ENCODE measurements around the gene FAM163B. TPM values are rescaled to one million over a fixed set of nuclear protein-coding genes. Genes with fewer than 3 reads are reported as not detected.

FAM163B gene
- total and polyA plus RNA-seq, 7 experiments from 2014 or later = not detected

DNA sequence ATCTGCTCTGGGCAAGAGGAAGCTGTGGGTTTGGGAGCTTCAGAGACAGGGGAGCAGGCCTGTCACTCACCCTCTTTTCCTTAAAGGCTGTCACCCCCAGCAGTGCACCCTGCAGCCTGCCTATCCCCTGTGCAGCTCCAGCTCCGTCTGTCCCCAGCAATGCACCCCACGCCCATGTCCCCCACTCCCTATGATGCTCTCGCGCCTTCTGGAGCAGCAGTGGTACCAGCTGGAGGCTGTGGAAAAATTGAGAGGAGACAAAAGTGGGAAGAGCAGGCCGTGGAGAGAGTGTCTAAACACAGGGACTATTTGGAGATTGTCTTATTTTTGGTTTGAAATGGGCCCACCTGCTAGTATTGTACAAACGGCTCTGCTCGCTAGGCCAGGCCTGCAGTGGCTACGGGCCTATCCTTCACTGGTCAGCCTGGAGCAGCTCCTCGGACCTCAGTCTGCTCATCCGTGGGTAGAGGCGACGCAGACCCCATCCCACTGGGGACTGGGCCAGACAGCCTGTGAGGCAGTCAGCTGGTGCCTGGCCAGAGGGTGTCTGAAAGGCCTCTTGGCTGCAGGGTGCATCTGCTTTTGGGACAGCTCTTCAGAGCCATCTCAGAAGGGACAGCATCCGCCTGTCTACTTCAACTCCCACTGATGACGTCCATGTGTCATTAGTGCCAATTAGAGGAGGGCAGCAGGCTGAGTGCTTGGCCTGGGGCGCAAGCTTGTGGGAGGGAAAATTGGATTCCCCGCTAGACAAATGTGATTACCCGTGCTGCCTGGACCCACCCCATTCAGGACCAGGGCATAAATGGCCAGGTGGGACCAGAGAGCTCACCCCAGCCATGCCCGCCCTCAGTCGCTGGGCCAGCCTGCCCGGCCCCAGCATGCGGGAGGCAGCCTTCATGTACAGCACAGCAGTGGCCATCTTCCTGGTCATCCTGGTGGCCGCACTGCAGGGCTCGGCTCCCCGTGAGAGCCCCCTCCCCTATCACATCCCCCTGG, 26.6 kb upstream of the FAM163B start, which contains the start of gene DBH:
DBH (plus strand) TSS at position 831 of the 999 bp plus-strand sequence; CDS start at position 840, 9 bp downstream.
- Histone ChIP-seq H3K36me3 (ENCODE audit: control insufficient read depth in 2 of 3, insufficient read depth in 3 of 3, low read length in 3 of 3) (no peaks in the 10 kb centered on the region), H3K27ac (ENCODE audit: low read depth, low read length) (no peak within 1 kb of the TSS), H3K9me3 (ENCODE audit: control insufficient read depth in 2 of 3, low read length in 3 of 3) (no peaks in the 10 kb centered on the region), H3K27me3 (ENCODE audit: control insufficient read depth in 2 of 2, insufficient read depth in 2 of 2, low read length in 2 of 2) (no peaks in the 10 kb centered on the region), H3K4me3 (ENCODE audit: low read length) (no peak within 1 kb of the TSS), H3K4me1 (ENCODE audit: control insufficient read depth in 2 of 2, insufficient read depth in 2 of 2, low read length in 2 of 2) (no peaks in the 10 kb centered on the region)
- CTCF ChIA-PET = interaction anchor here (0.9 kb wide), 1 partner anchor 9 kb away, joined by 3 read pairs; no protein-coding TSS in a partner anchor
- Mint-ChIP-seq H3K27ac (peak within 1 kb of the TSS in 1 of 9 donors; percentile 70), H3K27me3 (no peaks in the 10 kb centered on the region), H3K9me3 (no peaks in the 10 kb centered on the region), H3K36me3 (no peaks in the 10 kb centered on the region), H3K4me3 (no peak within 1 kb of the TSS), H3K4me1 (peaks cover 0 to 6% (median 0%) of the 10 kb centered on the region in 7 donors)
- no peak for DNase-seq
- intact Hi-C loops (cut with micrococcal nuclease) = no loop called here
- POLR2A ChIA-PET = no interaction called here
- no peak for ATAC-seq

DNA sequence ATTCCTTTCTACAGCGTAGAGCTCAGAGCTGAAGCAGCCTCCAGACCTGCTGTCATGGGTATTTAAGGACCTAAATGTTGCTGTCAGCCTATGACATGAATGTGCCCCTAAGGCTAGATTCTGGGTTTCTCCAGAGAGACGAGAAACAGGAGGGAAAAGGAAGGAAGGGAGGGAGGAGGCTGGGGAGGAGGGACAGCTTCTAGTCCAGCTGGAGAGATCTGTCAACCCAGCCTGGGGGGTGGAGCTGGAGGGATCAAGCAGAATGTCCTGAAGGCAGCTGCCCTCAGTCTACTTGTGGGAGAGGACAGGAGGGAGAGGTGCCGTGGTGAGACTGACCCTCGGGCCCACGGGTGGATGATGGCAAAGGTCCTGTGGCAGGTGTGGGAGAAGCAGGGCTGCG, 25.9 kb upstream of the FAM163B start:
- ATAC-seq = no peak
- no peaks in the 10 kb centered on the region for H3K9me3 ChIP-seq (ENCODE audit: control insufficient read depth in 2 of 3, low read length in 3 of 3)
- Mint-ChIP-seq H3K4me1 (peaks cover 0 to 6% (median 0%) of the 10 kb centered on the region in 7 donors), H3K27me3 (peaks cover 0 to 3% (median 0%) of the 10 kb centered on the region in 5 donors), H3K9me3 (no peaks in the 10 kb centered on the region), H3K27ac (peak overlapping the region in 1 of 9 donors; percentile 70), H3K36me3 (no peaks in the 10 kb centered on the region), H3K4me3 (no peak overlapping the region)
- H3K4me1 ChIP-seq (ENCODE audit: control insufficient read depth in 2 of 2, insufficient read depth in 2 of 2, low read length in 2 of 2) = no peaks in the 10 kb centered on the region
- H3K27ac ChIP-seq (ENCODE audit: low read depth, low read length) = no peak overlapping the region
- H3K27me3 ChIP-seq (ENCODE audit: control insufficient read depth in 2 of 2, insufficient read depth in 2 of 2, low read length in 2 of 2) = no peaks in the 10 kb centered on the region
- no peaks in the 10 kb centered on the region for H3K36me3 ChIP-seq (ENCODE audit: control insufficient read depth in 2 of 3, insufficient read depth in 3 of 3, low read length in 3 of 3)
- intact Hi-C loops (cut with micrococcal nuclease) = no loop called here
- no peak overlapping the region for H3K4me3 ChIP-seq (ENCODE audit: low read length)
- CTCF ChIA-PET = interaction anchor here (0.9 kb wide), 1 partner anchor 10 kb away, joined by 3 read pairs; no protein-coding TSS in a partner anchor
- no peak for DNase-seq
- POLR2A ChIA-PET = no interaction called here

DNA sequence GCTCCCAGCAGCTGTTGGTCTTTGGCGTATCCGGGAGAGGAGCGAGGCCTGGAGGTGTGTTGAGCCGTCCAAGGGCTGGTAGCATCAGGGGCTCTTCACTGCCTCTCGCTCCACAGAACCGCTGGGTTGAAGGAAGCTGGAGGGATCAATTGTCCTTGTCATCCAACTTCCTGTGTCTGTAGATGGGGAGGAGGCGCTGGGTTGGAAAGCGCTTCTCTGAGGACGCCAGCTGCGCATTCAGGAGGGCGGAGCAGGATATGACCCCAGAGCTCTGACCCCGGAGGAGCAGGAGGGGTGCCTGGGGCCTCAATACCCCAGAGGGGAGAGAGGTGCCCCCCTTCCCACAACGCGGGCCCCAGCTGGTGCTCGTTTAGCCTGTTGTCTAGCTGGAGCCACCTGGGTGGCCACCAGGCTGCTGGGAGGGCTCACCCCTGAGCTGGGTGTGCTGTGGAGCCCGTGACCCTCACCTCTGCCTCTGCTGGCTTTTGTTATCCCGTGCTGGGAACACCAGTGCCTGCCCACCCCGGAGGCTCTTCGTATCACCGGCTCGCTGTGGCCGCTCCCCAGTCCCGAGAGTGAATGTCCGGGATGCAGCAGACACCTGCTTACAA, 25.0 kb upstream of the FAM163B start:
- Mint-ChIP-seq H3K27me3 (peaks cover 0 to 3% (median 0%) of the 10 kb centered on the region in 5 donors), H3K4me3 (no peak overlapping the region), H3K9me3 (no peaks in the 10 kb centered on the region), H3K4me1 (peaks cover 0 to 6% (median 0%) of the 10 kb centered on the region in 7 donors), H3K27ac (no peak overlapping the region), H3K36me3 (no peaks in the 10 kb centered on the region)
- ChIA-PET CTCF (interaction anchor here (1.1 kb wide), 1 partner anchor 8 kb away, joined by 3 read pairs; no protein-coding TSS in a partner anchor), POLR2A (no interaction called here)
- intact Hi-C loops (cut with micrococcal nuclease) = no loop called here
- Histone ChIP-seq H3K27ac (ENCODE audit: low read depth, low read length) (no peak overlapping the region), H3K9me3 (ENCODE audit: control insufficient read depth in 2 of 3, low read length in 3 of 3) (no peaks in the 10 kb centered on the region), H3K36me3 (ENCODE audit: control insufficient read depth in 2 of 3, insufficient read depth in 3 of 3, low read length in 3 of 3) (no peaks in the 10 kb centered on the region), H3K27me3 (ENCODE audit: control insufficient read depth in 2 of 2, insufficient read depth in 2 of 2, low read length in 2 of 2) (no peaks in the 10 kb centered on the region), H3K4me3 (ENCODE audit: low read length) (no peak overlapping the region), H3K4me1 (ENCODE audit: control insufficient read depth in 2 of 2, insufficient read depth in 2 of 2, low read length in 2 of 2) (no peaks in the 10 kb centered on the region)
- DNase-seq = no peak
- ATAC-seq = no peak

DNA sequence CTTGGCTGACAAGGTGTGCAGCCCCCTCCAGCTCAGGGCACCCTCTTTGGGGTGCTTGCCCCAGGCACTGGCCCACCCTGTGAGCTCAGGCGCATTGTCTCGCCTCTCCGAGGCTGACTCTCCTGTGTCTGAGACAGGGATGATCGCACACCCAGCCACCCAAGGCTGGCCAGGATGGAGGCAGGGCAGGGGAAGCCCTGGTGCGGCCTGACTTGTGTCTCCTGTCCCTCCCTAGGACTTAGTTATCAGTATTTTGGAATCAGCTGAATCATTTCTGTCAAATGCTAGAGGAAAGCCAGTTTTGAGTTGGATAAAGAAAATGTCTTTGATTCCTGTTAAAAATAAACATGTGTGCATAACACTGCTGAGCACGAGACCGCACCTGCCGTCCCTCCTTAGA, 24.5 kb upstream of the FAM163B start:
- no peaks in the 10 kb centered on the region for H3K9me3 ChIP-seq (ENCODE audit: control insufficient read depth in 2 of 3, low read length in 3 of 3)
- no peak for ATAC-seq
- no peaks in the 10 kb centered on the region for H3K4me1 ChIP-seq (ENCODE audit: control insufficient read depth in 2 of 2, insufficient read depth in 2 of 2, low read length in 2 of 2)
- POLR2A ChIA-PET = no interaction called here
- Mint-ChIP-seq H3K9me3 (no peaks in the 10 kb centered on the region), H3K36me3 (no peaks in the 10 kb centered on the region), H3K4me1 (peaks cover 0 to 6% (median 0%) of the 10 kb centered on the region in 7 donors), H3K27ac (peak overlapping the region in 1 of 9 donors; percentile 30), H3K27me3 (peaks cover 0 to 3% (median 0%) of the 10 kb centered on the region in 5 donors), H3K4me3 (no peak overlapping the region)
- no peak overlapping the region for H3K4me3 ChIP-seq (ENCODE audit: low read length)
- CTCF ChIA-PET = interaction anchor here (1.1 kb wide), 1 partner anchor 9 kb away, joined by 3 read pairs; no protein-coding TSS in a partner anchor
- intact Hi-C loops (cut with micrococcal nuclease) = no loop called here
- no peaks in the 10 kb centered on the region for H3K27me3 ChIP-seq (ENCODE audit: control insufficient read depth in 2 of 2, insufficient read depth in 2 of 2, low read length in 2 of 2)
- H3K36me3 ChIP-seq (ENCODE audit: control insufficient read depth in 2 of 3, insufficient read depth in 3 of 3, low read length in 3 of 3) = no peaks in the 10 kb centered on the region
- no peak for DNase-seq
- no peak overlapping the region for H3K27ac ChIP-seq (ENCODE audit: low read depth, low read length)

DNA sequence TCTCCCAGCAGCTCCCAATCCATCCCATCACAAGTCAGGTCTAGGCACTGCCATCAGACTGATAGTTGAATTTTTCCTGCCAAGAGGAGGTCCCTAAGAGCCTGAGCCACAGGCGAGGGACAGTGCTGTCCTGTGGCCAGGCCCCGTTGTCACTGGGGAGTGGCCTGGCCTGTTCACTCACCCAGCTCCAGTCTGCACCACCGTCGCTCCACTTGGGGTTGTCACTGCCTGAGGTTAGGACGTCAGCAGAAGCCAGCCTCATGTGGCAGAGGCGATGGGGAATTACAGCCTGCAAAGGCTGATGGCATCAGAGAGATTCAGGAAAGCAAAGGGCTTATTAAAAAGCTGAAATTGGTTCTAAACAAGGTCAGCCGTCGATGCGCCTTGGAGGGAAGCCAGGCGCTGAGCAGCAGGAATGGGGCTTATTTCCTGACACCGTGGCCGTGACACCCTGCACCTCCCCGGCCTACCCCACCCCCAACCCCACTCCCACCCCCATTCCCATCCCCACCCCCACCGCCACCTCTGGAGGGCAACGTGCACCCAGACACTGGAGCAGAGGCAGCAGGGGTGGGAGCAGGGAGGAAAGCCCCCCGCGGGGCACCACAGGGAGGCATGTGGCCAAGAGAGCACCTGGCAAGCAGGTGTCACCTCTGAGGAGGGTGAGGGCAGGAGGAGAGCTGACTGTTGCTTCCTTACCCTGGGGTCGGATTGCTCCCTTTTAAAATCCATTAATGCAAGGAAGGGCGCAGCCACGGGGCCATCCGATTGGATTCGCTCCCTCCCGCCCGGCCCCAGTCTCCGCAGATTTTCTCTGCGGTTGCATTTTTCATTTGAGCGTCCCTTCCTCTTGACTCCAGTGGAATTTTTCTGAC, 23.9 kb upstream of the FAM163B start:
- no peaks in the 10 kb centered on the region for H3K36me3 ChIP-seq (ENCODE audit: control insufficient read depth in 2 of 3, insufficient read depth in 3 of 3, low read length in 3 of 3)
- ATAC-seq (no peak), DNase-seq (no peak)
- H3K36me3 Mint-ChIP-seq = peaks cover 0 to 4% (median 0%) of the 10 kb centered on the region in 5 donors
- H3K4me1 Mint-ChIP-seq = peaks cover 0 to 6% (median 0%) of the 10 kb centered on the region in 7 donors
- no peak overlapping the region for H3K4me3 ChIP-seq (ENCODE audit: low read length)
- no peak overlapping the region for H3K27ac ChIP-seq (ENCODE audit: low read depth, low read length)
- no peaks in the 10 kb centered on the region for H3K9me3 Mint-ChIP-seq
- no peak overlapping the region for H3K4me3 Mint-ChIP-seq
- no peaks in the 10 kb centered on the region for H3K27me3 ChIP-seq (ENCODE audit: control insufficient read depth in 2 of 2, insufficient read depth in 2 of 2, low read length in 2 of 2)
- POLR2A ChIA-PET = no interaction called here
- no peaks in the 10 kb centered on the region for H3K4me1 ChIP-seq (ENCODE audit: control insufficient read depth in 2 of 2, insufficient read depth in 2 of 2, low read length in 2 of 2)
- no peaks in the 10 kb centered on the region for H3K9me3 ChIP-seq (ENCODE audit: control insufficient read depth in 2 of 3, low read length in 3 of 3)
- CTCF ChIA-PET = interaction anchor here (1.1 kb wide), 1 partner anchor 9 kb away, joined by 3 read pairs; no protein-coding TSS in a partner anchor
- intact Hi-C loops (cut with micrococcal nuclease) = no loop called here
- peaks cover 0 to 3% (median 0%) of the 10 kb centered on the region in 5 donors for H3K27me3 Mint-ChIP-seq
- H3K27ac Mint-ChIP-seq = no peak overlapping the region

DNA sequence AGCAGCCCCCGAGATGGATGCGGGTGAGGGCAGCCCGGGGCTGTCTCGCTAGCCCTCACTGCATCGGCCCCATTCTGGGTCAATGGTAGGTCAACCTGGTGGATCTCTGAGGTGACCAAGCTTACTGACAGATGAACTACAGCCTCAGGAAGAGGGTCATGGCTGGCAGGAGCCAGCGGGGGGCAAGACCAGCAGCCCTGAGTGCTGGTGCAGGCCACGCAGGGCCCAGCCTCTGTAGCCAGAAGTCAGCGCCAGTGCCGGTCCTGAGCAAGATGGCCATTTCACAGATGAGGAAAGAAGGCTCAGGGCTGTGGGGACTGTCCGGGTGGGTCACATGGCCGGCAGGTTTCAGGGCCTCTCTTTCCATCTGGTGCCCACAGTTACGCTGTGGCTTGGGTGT, 21.9 kb upstream of the FAM163B start:
- no peak for ATAC-seq
- Mint-ChIP-seq H3K9me3 (peaks cover 0 to 14% (median 9%) of the 10 kb centered on the region in 11 donors), H3K27ac (no peak overlapping the region), H3K27me3 (peaks cover 0 to 3% (median 0%) of the 10 kb centered on the region in 5 donors), H3K4me3 (no peak overlapping the region), H3K36me3 (peaks cover 0 to 14% (median 6%) of the 10 kb centered on the region in 5 donors), H3K4me1 (peaks cover 0 to 8% (median 0%) of the 10 kb centered on the region in 7 donors)
- Histone ChIP-seq H3K4me3 (ENCODE audit: low read length) (no peak overlapping the region), H3K27ac (ENCODE audit: low read depth, low read length) (no peak overlapping the region), H3K4me1 (ENCODE audit: control insufficient read depth in 2 of 2, insufficient read depth in 2 of 2, low read length in 2 of 2) (no peaks in the 10 kb centered on the region), H3K27me3 (ENCODE audit: control insufficient read depth in 2 of 2, insufficient read depth in 2 of 2, low read length in 2 of 2) (no peaks in the 10 kb centered on the region), H3K9me3 (ENCODE audit: control insufficient read depth in 2 of 3, low read length in 3 of 3) (peaks cover 0 to 5% (median 0%) of the 10 kb centered on the region in 3 experiments), H3K36me3 (ENCODE audit: control insufficient read depth in 2 of 3, insufficient read depth in 3 of 3, low read length in 3 of 3) (no peaks in the 10 kb centered on the region)
- ChIA-PET CTCF (no interaction called here), POLR2A (no interaction called here)
- DNase-seq = no peak
- intact Hi-C loops (cut with micrococcal nuclease) = no loop called here
